HL-60/S4 treated with phorbol 12-myristate 13-acetate at 8.2 ng/mL for 4 days and 3 days (cell line): Measurements from ENCODE around the gene RPL14.
"Not testable (repeated sequence)": the region's sequence is repeated elsewhere in the genome, so short reads cannot be mapped to it uniquely, and the experiment has no call there.

Experiments
- in situ Hi-C: fragments of 300-500 bp; cut with MboI; formaldehyde crosslinking; loops from 2 replicates; pipeline ENCODE4 v1.15.0; 2022; ENCODE audit warnings: low sequenced_read_pairs

Gene RPL14

GRCh38 chr3:40462838-40463237 lies 5.7 kb downstream of the RPL14 start:
- in situ Hi-C loops = not testable (repeated sequence)

GRCh38 chr3:40463579-40463978 lies 6.4 kb downstream of the RPL14 start:
- in situ Hi-C loops = no loop called here

GRCh38 chr3:40464339-40465110 lies 7.4 kb downstream of the RPL14 start:
- in situ Hi-C loops = no loop called here

GRCh38 chr3:40465111-40465407 lies 7.9 kb downstream of the RPL14 start:
- in situ Hi-C loops = no loop called here

GRCh38 chr3:40465456-40465855 lies 8.3 kb downstream of the RPL14 start:
- in situ Hi-C loops = no loop called here

GRCh38 chr3:40468018-40468417 lies 10.9 kb downstream of the RPL14 start:
- in situ Hi-C loops = no loop called here

- in situ Hi-C loops = no loop called here
Measured at GRCh38 chr3:40470701-40471100, 13.6 kb downstream of the RPL14 start.

GRCh38 chr3:40476478-40477470 lies 19.6 kb downstream of the RPL14 start, which contains the start of gene ZNF619:
TSS of gene ZNF619 (plus strand) at chr3:40477122. CDS start at chr3:40477980, 858 bp downstream.
- in situ Hi-C loops = no loop called here

GRCh38 chr3:40477666-40478065 lies 20.5 kb downstream of the RPL14 start:
- in situ Hi-C loops = no loop called here

GRCh38 chr3:40487172-40487571 lies 30.0 kb downstream of the RPL14 start:
- in situ Hi-C loops = no loop called here

GRCh38 chr3:40490916-40491315 lies 33.8 kb downstream of the RPL14 start:
- in situ Hi-C loops = no loop called here

- in situ Hi-C loops = no loop called here
Measured at GRCh38 chr3:40494698-40495097, 37.6 kb downstream of the RPL14 start.

GRCh38 chr3:40497288-40497687 lies 40.1 kb downstream of the RPL14 start:
- in situ Hi-C loops = no loop called here

- in situ Hi-C loops = no loop called here
Measured at GRCh38 chr3:40499952-40500351, 42.8 kb downstream of the RPL14 start.

- in situ Hi-C loops = no loop called here
Measured at GRCh38 chr3:40502034-40502433, 44.9 kb downstream of the RPL14 start.

- in situ Hi-C loops = no loop called here
Measured at GRCh38 chr3:40504636-40505430, 47.7 kb downstream of the RPL14 start.

GRCh38 chr3:40505599-40506462 lies 48.7 kb downstream of the RPL14 start, which contains the start of gene ZNF620:
TSS of gene ZNF620 (plus strand) at chr3:40506039. CDS start at chr3:40506353, 314 bp downstream.
- in situ Hi-C loops = no loop called here

- in situ Hi-C loops = no loop called here
Measured at GRCh38 chr3:40511031-40511718, 54.0 kb downstream of the RPL14 start.

GRCh38 chr3:40516201-40516600 lies 59.1 kb downstream of the RPL14 start:
- in situ Hi-C loops = no loop called here
